GM18502 (cell line): Measurements from ENCODE around the gene KLKB1.

ENCODE experiments used
- ATAC-seq: cut with Tn5 transposase; IDR thresholded peaks from one replicate; pipeline ENCODE4 v1.9.1; 2021; ENCODE audit warnings: mild to moderate bottlenecking; ENCODE audit not compliant: unreplicated experiment, poor library complexity

KLKB1 gene

DNA sequence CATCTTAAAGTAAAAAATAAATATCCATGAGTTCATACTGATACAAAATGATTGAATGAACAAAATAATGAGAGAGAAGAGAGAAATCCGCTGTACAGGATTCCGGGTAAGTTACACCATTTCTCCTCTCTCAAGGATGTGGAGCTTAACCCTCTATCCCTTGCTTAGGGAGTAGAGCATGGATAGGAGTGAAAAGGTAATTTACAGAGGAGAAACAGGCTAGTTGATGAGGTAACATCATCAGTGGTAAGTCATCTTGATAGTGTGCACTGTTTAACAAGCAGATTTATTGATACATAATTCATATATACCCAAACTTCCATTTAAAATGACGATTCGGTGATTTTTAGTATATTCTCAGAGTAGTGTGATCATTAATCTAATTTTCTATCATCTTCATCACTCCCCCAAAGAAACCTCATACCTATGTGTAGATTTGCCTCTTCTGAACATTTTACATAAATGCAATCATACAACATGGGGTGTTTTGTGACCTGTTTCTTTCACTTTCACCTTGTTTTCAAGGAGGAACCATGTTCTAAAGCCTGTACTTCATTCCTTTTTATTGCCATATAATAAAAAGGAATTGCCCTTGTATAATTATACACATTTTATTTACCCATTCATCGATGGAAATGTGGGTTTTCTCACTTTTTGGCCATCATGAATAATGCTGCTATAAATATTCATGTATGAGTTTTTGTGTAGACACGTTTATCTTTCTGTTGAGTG, 73.5 kb downstream of the KLKB1 start:
- no peak for ATAC-seq

DNA sequence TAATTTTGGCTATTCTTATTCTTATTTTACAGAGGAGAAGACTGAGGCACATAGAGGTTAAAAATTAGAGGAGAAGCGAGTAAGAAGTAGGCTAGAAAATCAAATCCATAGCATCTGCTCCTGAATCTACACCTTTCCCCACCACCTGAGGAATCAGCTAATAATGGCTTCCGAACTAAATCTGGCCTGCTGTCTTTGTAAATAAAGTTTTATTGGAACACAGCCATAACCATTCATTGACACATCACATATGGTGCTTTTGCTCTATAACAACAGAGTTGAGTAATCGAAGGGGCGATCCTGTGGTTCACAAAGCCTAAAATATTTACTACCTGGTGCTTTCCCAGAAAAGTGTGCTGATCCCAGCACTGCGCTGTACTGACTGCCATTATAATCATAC, 76.9 kb downstream of the KLKB1 start:
- no peak for ATAC-seq

DNA sequence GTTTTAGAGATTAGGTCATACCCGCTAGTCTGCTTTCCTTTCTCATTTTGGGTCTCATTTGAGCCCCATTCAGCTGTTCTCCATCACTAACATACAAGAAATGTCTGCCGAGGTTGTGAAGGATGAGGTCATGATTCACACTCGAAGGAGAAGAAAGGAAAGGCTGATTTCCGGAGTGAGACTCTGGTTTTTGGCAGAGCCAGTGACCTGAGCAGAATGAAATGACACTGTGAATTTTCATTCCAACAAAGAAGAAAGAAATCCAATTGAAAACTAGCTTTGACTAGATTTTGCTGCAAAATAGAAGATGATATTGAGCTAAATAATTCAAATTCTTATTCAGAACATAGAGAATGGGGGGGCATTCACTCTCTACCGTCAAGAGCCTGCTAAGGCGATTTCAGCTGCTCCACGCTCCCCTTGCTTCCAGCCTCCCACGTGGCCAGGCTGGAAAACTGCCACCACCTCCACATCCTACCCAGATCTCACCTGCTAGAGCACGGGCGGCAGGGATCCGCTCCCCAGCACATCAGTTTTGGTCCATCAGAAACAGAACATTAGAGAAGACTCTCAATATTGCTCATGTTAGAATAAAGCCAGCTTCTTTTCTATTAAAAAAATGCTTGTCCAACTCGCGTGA, 77.7 kb downstream of the KLKB1 start:
- ATAC-seq = no peak

DNA sequence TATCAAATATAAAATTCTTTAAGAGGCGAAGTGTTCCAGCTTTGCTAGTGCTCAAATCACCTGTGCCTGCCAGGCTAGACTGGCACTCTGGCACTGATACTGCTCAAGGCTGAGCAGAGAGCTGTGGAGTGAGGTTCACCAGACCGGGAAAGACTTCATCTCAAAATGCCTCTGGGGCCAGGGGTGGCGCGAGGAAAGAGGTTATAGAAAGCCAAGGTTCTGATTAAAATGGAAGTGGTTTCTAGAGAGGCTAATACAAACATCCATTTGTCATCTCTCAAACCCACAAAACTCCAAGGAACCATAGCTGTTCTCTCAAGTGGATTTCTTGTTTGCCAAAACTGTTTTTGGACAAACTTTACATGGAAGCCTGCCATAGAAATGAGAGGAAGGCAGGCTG, 80.2 kb downstream of the KLKB1 start:
- ATAC-seq = no peak

DNA sequence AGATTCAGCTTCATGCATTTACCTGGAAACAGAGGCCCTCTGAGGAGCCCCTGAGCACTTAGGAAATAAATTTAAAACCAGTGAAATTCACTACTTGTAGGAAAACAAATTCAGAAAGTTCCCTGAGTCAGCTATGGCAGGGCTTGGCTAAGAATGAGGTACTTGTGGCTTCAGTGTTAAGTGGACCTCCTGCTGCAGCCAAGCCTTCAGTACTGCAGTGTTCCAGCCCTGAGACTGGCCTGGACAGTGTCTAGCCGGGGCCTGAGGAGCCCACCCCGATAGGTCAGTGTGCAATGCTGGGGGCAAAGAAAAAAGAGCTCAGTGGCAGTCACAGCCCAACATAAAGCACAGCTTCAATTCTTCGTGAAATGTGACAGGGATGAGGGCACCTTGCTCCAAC, 80.6 kb downstream of the KLKB1 start:
- ATAC-seq = no peak
